Measurements from ENCODE around the gene SOHLH1.

SOHLH1 gene

GRCh38 chr9:135647884-135648283 lies 51.4 kb downstream of the SOHLH1 start:
- peaks cover 5% of the 10 kb centered on the region for H3K36me3 Mint-ChIP-seq
- ATAC-seq, result no peak
- no peaks in the 10 kb centered on the region for H3K27me3 Mint-ChIP-seq
- H3K9me3 Mint-ChIP-seq, result peaks cover 29% of the 10 kb centered on the region
- no peaks in the 10 kb centered on the region for H3K4me1 Mint-ChIP-seq
- H3K27ac Mint-ChIP-seq, result no peak overlapping the region
- no peak overlapping the region for H3K4me3 Mint-ChIP-seq

GRCh38 chr9:135644631-135645218 lies 54.6 kb downstream of the SOHLH1 start:
- ATAC-seq, result no peak
- H3K27me3 Mint-ChIP-seq, result no peaks in the 10 kb centered on the region
- peaks cover 5% of the 10 kb centered on the region for H3K36me3 Mint-ChIP-seq
- no peak overlapping the region for H3K27ac Mint-ChIP-seq
- H3K9me3 Mint-ChIP-seq, result peaks cover 28% of the 10 kb centered on the region
- H3K4me1 Mint-ChIP-seq, result no peaks in the 10 kb centered on the region
- no peak overlapping the region for H3K4me3 Mint-ChIP-seq

All from stimulated activated memory B cell treated with anti-CD40 and anti-IgM and Interleukin-4, amounts not matched to agents 10 μg/mL and 1 μg/mL and 100 μg/mL, for 72 hours (primary cell).